AG04449 (cell line): ENCODE measurements around the gene FAM222B.
"Not testable (repeated sequence)": the region's sequence is repeated elsewhere in the genome, so short reads cannot be mapped to it uniquely, and the experiment has no call there.

Source experiments
- CTCF ChIA-PET: fragments of 350-600 bp; formaldehyde crosslinking; extraction: SDS; loops from one replicate; lab custom pipeline; 2021; ENCODE audit warnings: antibody characterized with exemption; lab: Yijun Ruan, JAX
- POLR2A ChIA-PET: fragments of 400-600, 350-600 bp; formaldehyde crosslinking; extraction: SDS; loops from one replicate; lab custom pipeline; 2020; ENCODE audit warnings: antibody characterized with exemption, inconsistent platforms; lab: Yijun Ruan, JAX
- DNase-seq: peaks from one replicate; pipeline ENCODE4 v3.0.0-alpha.2; 2010; ENCODE audit warnings: low read depth, low spot score
- H3K4me3 ChIP-seq: 2 replicates; pipeline ENCODE4 v1.5.1; 2011; ENCODE audit warnings: low read depth, mild to moderate bottlenecking, control low read depth, low read length
- TF ChIP-seq, protein P1 (sequence below): IDR thresholded peaks from one replicate; pipeline ENCODE4 v1.5.1; 2011; ENCODE audit warnings: mild to moderate bottlenecking, moderate library complexity, low read length, control low read depth, inconsistent platforms; ENCODE audit not compliant: insufficient read depth; ENCODE audit errors: missing control alignments

The FAM222B gene

DNA sequence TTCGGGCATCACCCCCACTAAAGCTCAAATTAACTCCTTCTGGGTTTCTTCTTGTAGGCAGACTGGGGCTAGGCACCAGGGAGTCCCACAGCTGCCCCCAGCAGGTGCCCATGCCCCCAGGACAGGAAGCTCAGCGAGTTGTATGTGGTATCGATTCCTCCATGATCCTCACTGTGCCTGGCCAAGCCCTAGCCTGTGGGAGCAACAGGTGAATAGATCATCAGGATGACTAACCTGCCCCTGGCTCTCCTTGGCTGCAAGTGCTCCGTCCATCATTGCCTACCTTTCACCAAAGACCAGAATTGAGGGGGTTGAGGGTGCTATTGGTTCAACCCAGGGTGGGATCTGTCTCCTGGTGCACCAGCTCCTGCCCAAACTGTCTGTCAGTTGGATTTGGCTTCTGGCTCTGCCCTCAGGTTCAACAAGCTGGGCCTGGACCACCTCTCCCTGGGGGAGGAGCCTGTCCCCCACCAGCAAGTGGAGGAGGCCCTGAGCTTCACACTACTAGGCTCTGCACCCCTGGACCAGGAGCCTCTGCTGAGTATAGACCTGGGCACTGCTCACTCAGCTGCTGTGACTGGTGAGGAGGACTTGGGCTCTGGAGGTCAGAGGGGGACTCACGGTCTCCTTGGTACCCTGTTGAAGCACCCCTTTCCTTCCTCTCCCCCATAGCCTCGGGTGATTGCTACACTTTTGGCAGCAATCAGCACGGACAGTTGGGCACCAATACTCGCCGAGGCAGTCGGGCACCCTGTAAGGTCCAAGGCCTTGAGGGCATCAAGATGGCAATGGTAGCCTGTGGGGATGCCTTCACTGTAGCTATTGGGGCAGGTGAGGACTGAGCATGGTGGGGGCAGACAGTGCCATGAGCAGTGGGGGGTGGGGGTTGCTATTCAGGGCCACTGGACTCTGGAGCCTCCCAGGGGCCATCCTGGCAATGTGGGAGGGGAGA, 101.9 kb downstream of the FAM222B start:
- ChIA-PET POLR2A (interaction anchor here (13.2 kb wide), 1 partner anchor 13 kb away, joined by 174 read pairs; the partner anchor contains the start of genes NEK8 and TLCD1), CTCF (interaction anchor here (1.5 to 17.9 kb wide), 5 partner anchors 9 to 213 kb away, joined by 3 to 603 read pairs (median 9); partner anchors contain the start of genes NEK8, RPL23A and TLCD1)
- TF ChIP-seq, protein P1, sequence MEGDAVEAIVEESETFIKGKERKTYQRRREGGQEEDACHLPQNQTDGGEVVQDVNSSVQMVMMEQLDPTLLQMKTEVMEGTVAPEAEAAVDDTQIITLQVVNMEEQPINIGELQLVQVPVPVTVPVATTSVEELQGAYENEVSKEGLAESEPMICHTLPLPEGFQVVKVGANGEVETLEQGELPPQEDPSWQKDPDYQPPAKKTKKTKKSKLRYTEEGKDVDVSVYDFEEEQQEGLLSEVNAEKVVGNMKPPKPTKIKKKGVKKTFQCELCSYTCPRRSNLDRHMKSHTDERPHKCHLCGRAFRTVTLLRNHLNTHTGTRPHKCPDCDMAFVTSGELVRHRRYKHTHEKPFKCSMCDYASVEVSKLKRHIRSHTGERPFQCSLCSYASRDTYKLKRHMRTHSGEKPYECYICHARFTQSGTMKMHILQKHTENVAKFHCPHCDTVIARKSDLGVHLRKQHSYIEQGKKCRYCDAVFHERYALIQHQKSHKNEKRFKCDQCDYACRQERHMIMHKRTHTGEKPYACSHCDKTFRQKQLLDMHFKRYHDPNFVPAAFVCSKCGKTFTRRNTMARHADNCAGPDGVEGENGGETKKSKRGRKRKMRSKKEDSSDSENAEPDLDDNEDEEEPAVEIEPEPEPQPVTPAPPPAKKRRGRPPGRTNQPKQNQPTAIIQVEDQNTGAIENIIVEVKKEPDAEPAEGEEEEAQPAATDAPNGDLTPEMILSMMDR: no peak
- H3K4me3 ChIP-seq: no peak overlapping the region
- no peak for DNase-seq

- POLR2A ChIA-PET: interaction anchor here (0.6 to 1.1 kb wide), 2 partner anchors 17 to 19 kb away, joined by 3 to 4 read pairs; partner anchors contain the start of gene RPL23A
- CTCF ChIA-PET: interaction anchor here (0.9 to 2.7 kb wide), 4 partner anchors 10 to 12 kb away, joined by 3 to 9 read pairs (median 3); partner anchors contain the start of gene NEK8
- TF ChIP-seq, protein P1: no peak
- no peak for DNase-seq
- H3K4me3 ChIP-seq: no peak overlapping the region
Observed at GRCh38 chr17:28738680-28739384, 103.8 kb downstream of the FAM222B start.

DNA sequence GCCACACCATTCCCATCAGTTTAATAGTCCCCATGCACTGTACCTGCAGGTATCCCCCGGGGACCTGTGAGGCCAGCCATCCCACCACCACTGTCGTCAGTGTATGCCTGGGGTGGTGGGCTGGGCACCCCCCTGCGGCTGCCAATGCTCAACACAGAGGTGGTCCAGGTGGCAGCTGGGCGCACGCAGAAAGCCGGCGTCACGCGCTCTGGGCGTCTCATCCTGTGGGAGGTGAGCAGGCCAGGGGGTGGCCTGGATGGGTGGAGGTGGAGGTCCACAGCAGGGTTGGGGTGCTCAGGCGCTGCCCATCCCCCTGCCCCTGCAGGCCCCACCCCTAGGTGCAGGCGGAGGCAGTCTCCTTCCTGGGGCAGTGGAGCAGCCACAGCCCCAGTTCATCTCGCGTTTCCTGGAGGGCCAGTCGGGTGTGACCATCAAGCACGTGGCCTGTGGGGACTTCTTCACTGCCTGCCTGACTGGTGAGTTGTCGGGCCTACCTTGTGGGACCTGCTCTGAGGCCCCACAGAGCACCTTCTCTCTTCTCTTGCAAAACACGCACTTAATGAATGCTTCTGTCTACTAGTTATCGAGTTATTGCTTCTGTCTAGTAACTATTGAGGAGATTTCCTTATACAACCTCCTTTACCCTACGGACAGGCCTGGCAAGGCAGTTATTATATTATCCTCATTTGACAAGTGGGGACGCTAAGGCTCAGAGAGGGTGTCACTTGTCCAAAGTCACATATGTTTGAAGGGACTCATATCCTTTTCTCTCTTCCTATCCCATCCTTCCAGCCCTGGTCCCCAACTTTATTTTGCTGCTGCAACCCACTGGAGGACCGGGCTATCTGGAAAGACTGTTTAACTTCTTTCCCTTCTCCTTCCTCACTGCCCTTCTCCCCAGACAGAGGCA, 104.6 kb downstream of the FAM222B start:
- POLR2A ChIA-PET: interaction anchor here (1.1 kb wide), 1 partner anchor 18 kb away, joined by 3 read pairs; the partner anchor contains the start of gene RPL23A

GRCh38 chr17:28737316-28737715, 105.3 kb downstream of the FAM222B start:
- POLR2A ChIA-PET: no interaction called here
- TF ChIP-seq, protein P1: no peak
- CTCF ChIA-PET: interaction anchor here (0.9 kb wide), 1 partner anchor 216 kb away, joined by 3 read pairs; no protein-coding TSS in a partner anchor
- no peak for DNase-seq
- H3K4me3 ChIP-seq: no peak overlapping the region

More for the DNA sequence above, 104.6 kb downstream of the FAM222B start:
- no peak for DNase-seq
- CTCF ChIA-PET: interaction anchor here (0.9 to 2.7 kb wide), 2 partner anchors 12 to 13 kb away, joined by 3 to 9 read pairs; no protein-coding TSS in a partner anchor
- H3K4me3 ChIP-seq: no peak overlapping the region
- TF ChIP-seq, protein P1: no peak

DNA sequence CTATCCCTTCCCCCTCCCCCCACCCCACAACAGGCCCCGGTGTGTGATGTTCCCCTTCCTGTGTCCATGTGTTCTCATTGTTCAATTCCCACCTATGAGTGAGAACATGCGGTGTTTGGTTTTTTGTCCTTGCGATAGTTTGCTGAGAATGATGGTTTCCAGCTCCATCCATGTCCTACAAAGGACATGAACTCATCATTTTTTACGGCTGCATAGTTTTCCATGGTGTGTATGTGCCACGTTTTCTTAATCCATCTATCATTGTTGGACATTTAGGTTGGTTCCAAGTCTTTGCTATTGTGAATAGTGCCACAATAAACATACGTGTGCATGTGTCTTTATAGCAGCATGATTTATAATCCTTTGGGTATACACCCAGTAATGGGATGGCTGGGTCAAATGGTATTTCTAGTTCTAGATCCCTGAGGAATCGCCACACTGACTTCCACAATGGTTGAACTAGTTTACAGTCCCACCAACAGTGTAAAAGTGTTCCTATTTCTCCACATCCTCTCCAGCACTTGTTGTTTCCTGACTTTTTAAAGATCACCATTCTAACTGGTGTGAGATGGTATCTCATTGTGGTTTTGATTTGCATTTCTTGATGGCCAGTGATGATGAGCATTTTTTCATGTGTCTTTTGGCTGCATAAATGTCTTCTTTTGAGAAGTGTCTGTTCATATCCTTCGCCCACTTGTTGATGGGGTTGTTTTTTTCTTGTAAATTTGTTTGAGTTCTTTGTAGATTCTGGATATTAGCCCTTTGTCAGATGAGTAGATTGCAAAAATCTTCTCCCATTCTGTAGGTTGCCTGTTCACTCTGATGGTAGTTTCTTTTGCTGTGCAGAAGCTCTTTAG, 106.4 kb downstream of the FAM222B start:
- not testable (repeated sequence) for H3K4me3 ChIP-seq, DNase-seq
- ChIA-PET POLR2A (interaction anchor here (1.4 kb wide), 1 partner anchor 9 kb away, joined by 4 read pairs; no protein-coding TSS in a partner anchor), CTCF (interaction anchor here (1.0 to 17.0 kb wide), 4 partner anchors 9 to 217 kb away, joined by 6 to 603 read pairs (median 6); partner anchors contain the start of gene TRAF4)
